Measurements from ENCODE around the gene LRRC17.

The LRRC17 gene

GRCh38 chr7:102927312-102927933 is 14.6 kb downstream of the LRRC17 start:
- no peak overlapping the region for H3K4me3 ChIP-seq (ENCODE audit: low read depth, low read length)
- TF ChIP-seq, protein P1, sequence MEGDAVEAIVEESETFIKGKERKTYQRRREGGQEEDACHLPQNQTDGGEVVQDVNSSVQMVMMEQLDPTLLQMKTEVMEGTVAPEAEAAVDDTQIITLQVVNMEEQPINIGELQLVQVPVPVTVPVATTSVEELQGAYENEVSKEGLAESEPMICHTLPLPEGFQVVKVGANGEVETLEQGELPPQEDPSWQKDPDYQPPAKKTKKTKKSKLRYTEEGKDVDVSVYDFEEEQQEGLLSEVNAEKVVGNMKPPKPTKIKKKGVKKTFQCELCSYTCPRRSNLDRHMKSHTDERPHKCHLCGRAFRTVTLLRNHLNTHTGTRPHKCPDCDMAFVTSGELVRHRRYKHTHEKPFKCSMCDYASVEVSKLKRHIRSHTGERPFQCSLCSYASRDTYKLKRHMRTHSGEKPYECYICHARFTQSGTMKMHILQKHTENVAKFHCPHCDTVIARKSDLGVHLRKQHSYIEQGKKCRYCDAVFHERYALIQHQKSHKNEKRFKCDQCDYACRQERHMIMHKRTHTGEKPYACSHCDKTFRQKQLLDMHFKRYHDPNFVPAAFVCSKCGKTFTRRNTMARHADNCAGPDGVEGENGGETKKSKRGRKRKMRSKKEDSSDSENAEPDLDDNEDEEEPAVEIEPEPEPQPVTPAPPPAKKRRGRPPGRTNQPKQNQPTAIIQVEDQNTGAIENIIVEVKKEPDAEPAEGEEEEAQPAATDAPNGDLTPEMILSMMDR (IDR thresholded peaks at IDR 0.05; ENCODE audit: low read depth, low read length, missing control alignments) = no peak
- in situ Hi-C loops (cut with HindIII; ENCODE audit: low sequenced_read_pairs) = no loop called here
- DNase-seq (ENCODE audit: low read depth) = no peak

- DNase-seq (ENCODE audit: low read depth) = no peak
- TF ChIP-seq, protein P1 (IDR thresholded peaks at IDR 0.05; ENCODE audit: low read depth, low read length, missing control alignments) = no peak
- in situ Hi-C loops (cut with HindIII; ENCODE audit: low sequenced_read_pairs) = no loop called here
- no peak overlapping the region for H3K4me3 ChIP-seq (ENCODE audit: low read depth, low read length)
These were observed 19.0 kb downstream of the LRRC17 start for GRCh38 chr7:102931757-102932156.

DNA sequence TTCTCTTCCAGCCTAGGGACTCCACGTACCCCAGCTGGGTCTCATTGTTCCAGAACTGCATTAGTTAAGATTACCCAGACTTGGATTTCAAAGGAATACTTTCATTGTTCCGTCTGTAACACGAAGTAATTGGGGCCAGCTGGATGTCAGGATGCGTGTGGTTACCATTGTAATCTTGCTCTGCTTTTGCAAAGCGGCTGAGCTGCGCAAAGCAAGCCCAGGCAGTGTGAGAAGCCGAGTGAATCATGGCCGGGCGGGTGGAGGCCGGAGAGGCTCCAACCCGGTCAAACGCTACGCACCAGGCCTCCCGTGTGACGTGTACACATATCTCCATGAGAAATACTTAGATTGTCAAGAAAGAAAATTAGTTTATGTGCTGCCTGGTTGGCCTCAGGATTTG is 21.0 kb downstream of the LRRC17 start:
- TF ChIP-seq, protein P1 (IDR thresholded peaks at IDR 0.05; ENCODE audit: low read depth, low read length, missing control alignments) = no peak
- in situ Hi-C loops (cut with HindIII; ENCODE audit: low sequenced_read_pairs) = no loop called here
- DNase-seq (ENCODE audit: low read depth) = peak; percentile 82
- H3K4me3 ChIP-seq (ENCODE audit: low read depth, low read length) = no peak overlapping the region

DNA sequence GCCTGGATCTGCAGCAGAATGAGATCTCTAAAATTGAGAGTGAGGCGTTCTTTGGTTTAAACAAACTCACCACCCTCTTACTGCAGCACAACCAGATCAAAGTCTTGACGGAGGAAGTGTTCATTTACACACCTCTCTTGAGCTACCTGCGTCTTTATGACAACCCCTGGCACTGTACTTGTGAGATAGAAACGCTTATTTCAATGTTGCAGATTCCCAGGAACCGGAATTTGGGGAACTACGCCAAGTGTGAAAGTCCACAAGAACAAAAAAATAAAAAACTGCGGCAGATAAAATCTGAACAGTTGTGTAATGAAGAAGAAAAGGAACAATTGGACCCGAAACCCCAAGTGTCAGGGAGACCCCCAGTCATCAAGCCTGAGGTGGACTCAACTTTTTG is 21.4 kb downstream of the LRRC17 start:
- no peak for DNase-seq (ENCODE audit: low read depth)

DNA sequence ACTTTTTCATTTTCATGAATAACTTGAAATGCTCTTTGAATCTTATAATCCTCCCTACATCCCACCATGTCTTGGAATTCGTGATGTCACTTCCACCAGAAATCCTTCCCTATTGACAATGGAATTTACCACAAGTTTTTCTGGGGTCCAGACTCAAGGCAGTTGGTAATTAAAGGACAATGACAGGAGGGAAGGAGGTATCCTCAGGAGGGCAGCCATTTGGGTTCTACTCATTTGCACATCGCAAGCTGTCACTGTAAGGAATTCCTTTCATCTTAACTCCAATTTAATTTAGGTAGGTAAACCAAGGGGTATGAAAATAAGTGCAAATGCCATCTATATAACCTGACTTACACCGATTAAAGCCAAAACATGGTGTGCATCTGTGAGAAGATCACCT is 21.9 kb downstream of the LRRC17 start:
- no peak overlapping the region for H3K4me3 ChIP-seq (ENCODE audit: low read depth, low read length)
- TF ChIP-seq, protein P1 (IDR thresholded peaks at IDR 0.05; ENCODE audit: low read depth, low read length, missing control alignments) = no peak
- no peak for DNase-seq (ENCODE audit: low read depth)
- in situ Hi-C loops (cut with HindIII; ENCODE audit: low sequenced_read_pairs) = no loop called here

More for the DNA sequence above, 21.4 kb downstream of the LRRC17 start:
- TF ChIP-seq, protein P1 (IDR thresholded peaks at IDR 0.05; ENCODE audit: low read depth, low read length, missing control alignments) = no peak
- in situ Hi-C loops (cut with HindIII; ENCODE audit: low sequenced_read_pairs) = no loop called here
- no peak overlapping the region for H3K4me3 ChIP-seq (ENCODE audit: low read depth, low read length)

GRCh38 chr7:102935450-102936115 is 22.8 kb downstream of the LRRC17 start:
- TF ChIP-seq, protein P1 (IDR thresholded peaks at IDR 0.05; ENCODE audit: low read depth, low read length, missing control alignments) = no peak
- no peak for DNase-seq (ENCODE audit: low read depth)
- in situ Hi-C loops (cut with HindIII; ENCODE audit: low sequenced_read_pairs) = no loop called here
- no peak overlapping the region for H3K4me3 ChIP-seq (ENCODE audit: low read depth, low read length)
